ENCODE measurements around the gene COLEC11. TPM values are rescaled to one million over a fixed set of nuclear protein-coding genes. Genes with fewer than 3 reads are reported as not detected.

The COLEC11 gene
- total and polyA plus RNA-seq, 2 of the 13 experiments (the other 11 are each of a cell fraction or from before 2014, with no cell fraction given), result 1.5 to 3.0 TPM

DNA sequence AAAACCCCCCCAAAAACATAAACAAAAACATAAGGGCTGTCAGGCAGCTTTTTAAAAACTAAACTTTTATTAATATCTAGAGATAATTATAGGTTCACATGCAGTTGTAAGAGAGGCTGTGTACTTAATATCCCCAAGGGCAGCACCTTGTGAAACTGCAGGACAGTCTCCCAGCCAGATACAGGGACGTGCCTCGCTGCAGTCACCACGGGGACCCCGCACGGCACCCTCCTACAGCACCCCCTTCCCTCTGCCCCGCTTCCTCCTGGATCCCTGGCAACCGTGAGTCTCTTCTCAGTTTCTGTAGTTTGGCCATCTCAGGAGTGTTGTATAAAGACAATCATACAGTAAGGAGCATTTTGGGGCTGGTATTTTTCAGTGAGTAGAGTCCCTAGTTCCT lies 6.8 kb upstream of the COLEC11 start (continued):
- TF ChIP-seq ZFP36L1 (CRISPR knock-in tag; IDR thresholded peaks at IDR 0.05), result no peak
- no peak for TF ChIP-seq XRCC5 (optimal IDR thresholded peaks at IDR 0.05; ENCODE audit: low read length)
- no peak for TF ChIP-seq SNAPC2 (CRISPR knock-in tag; IDR thresholded peaks at IDR 0.05)
- no peak for TF ChIP-seq U2AF2 (IDR thresholded peaks at IDR 0.05; ENCODE audit: low read depth, low read length)

DNA sequence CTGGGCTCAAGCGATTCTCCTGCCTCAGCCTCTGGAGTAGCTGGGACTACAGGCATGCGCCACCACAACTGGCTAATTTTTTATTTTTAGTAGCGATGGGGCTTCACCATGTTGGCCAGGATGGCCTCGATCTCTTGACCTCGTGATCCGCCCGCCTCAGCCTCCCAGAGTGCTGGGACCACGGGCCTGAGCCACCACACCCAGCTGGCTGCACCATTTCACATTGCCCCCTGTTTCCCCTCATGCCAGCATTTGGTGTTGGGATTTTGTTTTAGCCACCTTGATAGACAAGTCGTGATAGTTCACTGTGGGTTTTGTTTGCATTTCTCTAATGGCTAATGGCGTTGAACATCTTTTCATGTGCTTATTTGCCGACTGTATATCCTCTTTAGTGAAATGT lies 5.8 kb upstream of the COLEC11 start:
- TF ChIP-seq ZNF7 (CRISPR knock-in tag; IDR thresholded peaks at IDR 0.05) (peak; percentile 86), ARID5B (CRISPR knock-in tag; IDR thresholded peaks at IDR 0.05) (no peak)
- no TSS peak for BruUV-seq (replicated peaks)
- DNase-seq (ENCODE audit: low spot score) (no peak), FAIRE-seq (no peak), ATAC-seq (no peak)
- ChIA-PET CTCF (ENCODE audit: low intra/inter-chr PET ratio, low total read pairs) (no interaction called here), POLR2A (interaction anchor here (1.2 to 5.4 kb wide), 2 partner anchors 14 to 31 kb away, joined by 4 to 46 read pairs; partner anchors contain the start of genes RNASEH1 and RPS7)
- H2AFZ ChIP-seq (ENCODE audit: low read length), result no peak overlapping the region
- peaks cover 38% of the 10 kb centered on the region for H3K4me1 ChIP-seq (ENCODE audit: insufficient read depth, low read length)
- 91% methylated on average over 11 of the region's 11 CpGs for WGBS (ENCODE audit: low lambda C conversion rate)
- in situ Hi-C loops (cut with HindIII; ENCODE audit: extremely low pct_ligation_motif_present, low pct_unique_long_range_greater_than_20kb) (no loop called here), intact Hi-C loops (cut with micrococcal nuclease; ENCODE audit: unreplicated experiment) (no loop called here)
- H3K27me3 ChIP-seq (ENCODE audit: control insufficient read depth in 1 of 2, insufficient read depth in 2 of 2, low read length in 2 of 2), result no peaks in the 10 kb centered on the region
- no peak overlapping the region for H3K9ac ChIP-seq (ENCODE audit: insufficient read depth, low read depth, low read length)
- no peaks in the 10 kb centered on the region for H4K20me1 ChIP-seq (ENCODE audit: insufficient read depth, low read length)
- no peak overlapping the region for H3K27ac ChIP-seq (ENCODE audit: extremely low read length, insufficient read depth, low read length)
- peaks cover 0 to 4% of the 10 kb centered on the region in 2 experiments; a peak in 1 of 5 replicates for H3K36me3 ChIP-seq (replicated peaks in 1 of 2; ENCODE audit: control insufficient read depth in 1 of 2, insufficient read depth in 2 of 2, low read length in 2 of 2)
- H3K4me3 ChIP-seq (replicated peaks in 1 of 3; ENCODE audit: insufficient read depth in 1 of 3, low read depth in 2 of 3, low read length in 3 of 3), result no peak overlapping the region
- H3K79me2 ChIP-seq (ENCODE audit: insufficient read depth, low read length), result peaks cover 6% of the 10 kb centered on the region
- H3K4me2 ChIP-seq (ENCODE audit: low read depth, low read length), result no peak overlapping the region
- no peaks in the 10 kb centered on the region for H3K9me3 ChIP-seq (ENCODE audit: low read length)
